ENCODE results near the gene SNX9.
"Not testable (repeated sequence)": the region's sequence is repeated elsewhere in the genome, so short reads cannot be mapped to it uniquely, and the experiment has no call there.

Gene SNX9

DNA sequence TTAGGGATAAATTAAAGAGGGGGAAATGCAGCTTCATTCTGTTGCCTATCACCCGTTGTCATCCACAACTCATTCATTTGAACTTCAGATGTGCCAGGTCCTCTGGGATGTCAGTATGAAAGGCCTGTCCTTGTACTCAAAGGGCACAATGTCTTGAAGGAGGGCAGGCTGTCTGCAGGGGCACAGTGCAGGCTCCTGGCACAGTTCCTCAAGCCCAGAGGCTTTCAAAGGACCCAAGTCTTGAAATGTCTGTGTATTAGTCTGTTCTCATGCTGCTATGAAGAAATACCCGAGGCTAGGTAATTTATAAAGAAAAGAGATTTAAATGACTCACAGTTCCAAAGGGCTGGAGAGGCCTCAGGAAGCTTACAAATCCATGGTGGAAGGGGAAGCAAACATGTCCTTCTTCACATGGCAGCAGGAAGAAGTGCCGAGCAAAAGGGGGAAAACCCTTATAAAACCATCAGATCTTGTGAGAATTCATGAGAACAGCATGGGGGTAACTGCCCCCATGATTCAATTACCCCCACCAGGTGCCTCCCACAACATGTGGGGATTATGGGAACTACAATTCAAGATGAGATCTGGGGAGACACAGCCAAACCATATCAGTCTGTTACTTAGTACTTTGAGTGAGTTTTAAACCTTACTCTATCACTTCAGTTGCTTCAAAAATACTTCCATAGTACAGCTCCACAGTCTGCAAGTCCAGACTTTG lies 9.4 kb downstream of the SNX9 start:
- DNase-seq = no peak

DNA sequence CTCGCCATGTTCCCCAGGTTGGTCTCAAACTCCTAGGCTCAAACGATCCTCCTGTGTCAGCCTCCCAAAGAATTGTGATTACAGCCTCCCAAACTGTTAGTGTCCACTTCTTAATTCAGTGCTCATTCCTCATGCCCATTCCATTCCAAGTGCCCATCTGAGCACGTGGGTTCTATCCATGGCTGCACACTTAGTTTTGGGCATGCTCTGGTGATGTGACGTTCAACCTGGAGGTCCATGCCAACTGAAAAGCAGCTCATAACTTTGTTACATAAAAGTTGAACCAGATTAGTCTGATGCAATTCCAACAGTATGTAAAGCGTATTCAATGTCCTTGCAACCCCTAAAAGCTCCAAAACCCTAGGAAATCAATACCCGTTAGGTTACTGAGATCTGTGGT lies 11.5 kb downstream of the SNX9 start:
- no peak for DNase-seq

DNA sequence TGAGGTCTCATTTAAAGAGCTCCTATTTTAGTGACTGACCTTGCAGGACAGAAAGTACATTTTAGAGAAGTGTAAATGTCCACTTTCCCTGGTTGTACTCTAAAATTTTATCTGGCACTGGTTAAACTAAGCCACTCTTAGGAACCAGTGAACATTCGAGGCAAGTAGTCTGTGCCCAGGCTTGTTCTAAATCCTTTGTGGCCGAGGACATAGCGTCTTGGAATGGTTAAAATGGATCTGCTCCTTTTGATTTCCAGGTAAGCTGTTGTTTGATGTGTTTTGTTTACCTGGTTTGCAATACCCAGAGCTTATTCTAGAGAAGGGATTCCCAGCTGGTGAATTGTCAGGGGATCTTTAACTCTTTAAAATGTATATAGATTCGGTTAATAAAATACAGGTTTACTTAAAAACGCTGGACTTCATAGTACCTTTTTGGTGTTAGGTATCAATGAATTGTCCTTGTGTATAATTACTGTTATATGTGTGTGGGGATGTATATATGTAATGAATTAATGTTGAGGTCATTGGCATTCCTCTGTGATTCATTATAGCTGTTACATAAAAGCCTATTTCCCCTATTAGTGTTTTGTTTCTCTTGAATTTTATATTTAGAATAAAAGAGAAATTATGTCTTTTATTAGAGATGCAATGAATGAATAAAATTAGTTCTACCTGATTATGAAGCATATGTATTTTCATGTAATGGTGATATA lies 15.8 kb downstream of the SNX9 start:
- no peak for DNase-seq

GRCh38 chr6:157839606-157840005 lies 16.6 kb downstream of the SNX9 start:
- DNase-seq = no peak

DNA sequence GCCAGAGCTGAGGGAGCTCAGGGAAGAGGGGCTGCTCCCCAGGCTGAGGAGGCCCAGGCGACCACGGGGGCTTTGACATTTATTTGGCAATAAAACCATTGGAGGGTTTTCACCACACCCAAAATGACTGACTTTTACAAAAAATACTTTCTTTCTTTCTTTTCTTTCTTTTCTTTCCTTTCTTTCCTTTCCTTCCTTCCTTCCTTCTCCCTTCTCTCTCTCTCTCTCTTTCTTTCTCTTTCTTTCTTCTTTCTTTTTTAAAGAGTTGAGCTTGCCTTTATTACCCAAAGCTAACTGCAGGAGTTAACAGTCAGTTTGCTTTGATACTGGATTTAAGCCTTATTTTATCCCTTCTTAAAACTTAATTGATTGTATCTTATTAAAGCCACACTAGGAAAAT lies 17.2 kb downstream of the SNX9 start:
- no peak for DNase-seq

DNA sequence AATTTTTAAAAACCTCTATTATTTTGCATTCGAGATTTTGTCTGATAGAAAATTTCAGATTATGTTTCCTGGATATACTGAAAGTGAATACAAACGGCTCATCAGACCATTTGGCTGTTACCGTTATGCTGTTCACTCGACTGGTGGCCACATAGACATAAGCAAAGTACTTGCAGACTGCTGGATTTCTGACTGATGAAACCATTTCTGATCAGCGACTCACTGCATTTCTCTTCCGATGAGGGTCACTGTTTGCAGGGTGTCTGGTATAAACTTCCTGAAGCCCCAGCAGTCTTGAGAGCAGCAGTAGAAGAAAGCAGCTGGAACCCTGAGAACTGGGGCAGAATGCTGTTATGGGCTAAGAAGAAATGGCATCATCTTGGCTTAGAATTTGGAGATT lies 17.7 kb downstream of the SNX9 start:
- no peak for DNase-seq

DNA sequence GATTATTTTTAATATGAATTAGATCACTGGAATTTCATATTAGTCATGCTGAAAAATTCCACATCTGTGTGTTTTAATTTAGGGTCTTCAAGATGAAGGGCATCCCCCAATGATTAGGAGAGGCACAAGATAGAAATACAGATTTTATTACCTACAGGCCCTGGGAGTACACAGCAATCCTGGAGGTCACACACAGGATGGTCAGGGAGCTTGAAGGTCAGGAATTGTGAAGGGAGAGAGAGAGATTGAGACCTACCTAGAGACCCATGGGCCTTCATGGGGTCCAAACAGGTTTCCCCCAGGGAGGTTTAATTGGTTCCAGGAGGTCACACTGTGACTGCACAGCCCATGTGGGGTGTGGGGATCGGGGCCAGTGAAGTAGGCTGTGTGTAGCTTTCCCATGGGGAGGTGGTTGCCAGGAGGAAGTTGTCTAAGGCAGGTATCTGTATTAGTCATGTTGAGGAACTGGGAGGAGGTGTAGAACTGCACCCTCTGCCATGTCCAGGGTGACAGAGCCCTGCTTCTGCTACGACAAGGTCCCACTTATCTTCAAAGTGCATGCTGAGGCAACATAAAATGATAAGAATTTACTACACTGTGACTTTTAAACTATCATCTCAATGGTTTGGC lies 18.3 kb downstream of the SNX9 start:
- DNase-seq = no peak

- DNase-seq = no peak
Observed at GRCh38 chr6:157842212-157842611, 19.2 kb downstream of the SNX9 start.

GRCh38 chr6:157844196-157844595 lies 21.1 kb downstream of the SNX9 start:
- not testable (repeated sequence) for DNase-seq

DNA sequence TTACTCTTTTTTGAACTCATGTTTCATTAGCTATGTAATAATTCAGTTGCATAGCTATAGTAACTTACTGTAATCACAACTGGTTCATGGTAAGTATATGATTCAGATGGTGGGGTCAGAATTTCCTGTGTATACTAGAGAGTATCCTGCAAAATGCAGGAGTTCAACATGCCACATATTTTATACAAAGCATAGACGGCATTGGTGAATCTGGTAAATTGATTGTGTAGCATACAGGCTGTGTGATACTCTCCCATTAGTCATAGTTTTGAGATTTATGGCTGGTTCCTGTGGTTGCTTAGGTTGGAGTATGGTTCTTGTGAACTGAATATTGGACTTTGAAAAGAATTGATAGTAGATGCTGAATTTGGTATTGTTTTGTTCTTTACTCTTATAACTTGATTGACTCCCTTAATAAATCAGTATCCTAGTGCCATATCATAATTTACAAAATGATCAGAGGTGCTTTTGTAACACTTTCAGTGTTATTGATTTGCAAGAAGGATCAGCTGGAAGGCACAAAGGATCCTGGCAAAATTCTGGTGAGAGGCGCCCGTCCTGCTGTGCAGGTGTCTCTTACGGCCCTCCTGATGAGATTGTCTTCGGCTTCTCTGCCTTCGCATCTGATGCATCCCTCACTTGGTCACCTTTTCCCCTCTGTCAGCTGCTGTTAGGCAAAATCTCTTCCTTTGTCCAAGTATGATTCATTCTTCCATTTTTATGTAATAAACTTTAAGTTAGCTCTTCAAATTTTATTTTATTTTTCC lies 22.6 kb downstream of the SNX9 start:
- no peak for DNase-seq

DNA sequence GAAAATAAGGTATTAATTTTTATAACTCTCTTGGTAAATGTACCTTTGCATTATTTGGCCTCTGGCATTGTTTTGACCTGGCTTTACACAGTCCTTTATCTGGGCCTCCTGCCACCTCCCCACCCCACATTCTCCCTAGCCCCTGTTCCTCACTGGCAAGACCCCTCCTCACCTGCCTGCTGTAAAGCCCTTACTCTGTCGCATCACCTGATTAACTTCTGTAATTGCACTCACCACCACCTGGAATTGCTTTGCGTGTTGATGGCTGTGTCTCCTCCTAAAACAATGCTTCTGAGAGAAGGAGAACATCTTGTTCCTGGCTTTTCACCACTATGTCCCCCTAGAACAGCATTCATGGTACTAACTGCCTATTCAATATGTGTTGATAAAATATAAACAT lies 24.8 kb downstream of the SNX9 start:
- no peak for DNase-seq

DNA sequence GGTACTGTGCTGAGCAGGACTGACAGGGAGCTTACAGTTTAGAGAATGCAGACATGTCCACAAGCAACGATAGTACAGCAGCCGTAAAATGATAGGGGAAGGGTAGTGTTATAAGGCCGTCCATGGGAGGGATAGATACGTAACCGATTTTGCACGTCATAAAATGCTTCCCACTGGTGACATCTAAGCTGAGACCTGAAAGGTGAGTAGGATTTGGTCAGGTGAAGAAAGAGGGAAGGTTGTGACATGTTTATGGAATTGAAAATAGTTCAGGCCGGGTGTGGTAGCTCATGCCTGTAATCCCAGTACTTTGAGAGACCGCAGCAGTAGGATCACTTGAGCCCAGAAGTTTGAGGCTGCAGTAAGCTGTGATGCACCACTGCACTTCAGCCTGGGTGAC lies 25.6 kb downstream of the SNX9 start:
- DNase-seq = no peak

- DNase-seq = no peak
Observed at GRCh38 chr6:157849288-157850017, 26.4 kb downstream of the SNX9 start.

DNA sequence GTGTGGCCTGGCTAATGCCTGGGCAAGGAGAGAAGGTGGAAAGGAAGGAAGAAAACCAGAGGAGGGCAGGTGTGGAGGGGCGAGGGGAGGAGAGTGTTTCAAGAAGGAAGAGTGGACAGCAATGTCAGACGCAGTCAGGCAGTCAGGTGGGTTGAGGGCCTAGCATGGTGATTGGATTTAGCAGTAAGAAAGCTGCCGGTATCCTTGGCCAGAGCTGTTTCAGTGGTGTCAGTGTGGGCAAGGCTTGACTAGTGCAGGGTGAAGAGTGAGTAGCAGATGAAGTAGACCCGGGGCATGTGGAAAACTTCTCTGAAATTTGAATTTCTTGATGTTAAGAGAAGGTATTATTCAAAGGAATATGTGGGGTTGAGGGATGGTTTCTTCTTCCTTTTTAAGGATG lies 27.0 kb downstream of the SNX9 start:
- DNase-seq = no peak

DNA sequence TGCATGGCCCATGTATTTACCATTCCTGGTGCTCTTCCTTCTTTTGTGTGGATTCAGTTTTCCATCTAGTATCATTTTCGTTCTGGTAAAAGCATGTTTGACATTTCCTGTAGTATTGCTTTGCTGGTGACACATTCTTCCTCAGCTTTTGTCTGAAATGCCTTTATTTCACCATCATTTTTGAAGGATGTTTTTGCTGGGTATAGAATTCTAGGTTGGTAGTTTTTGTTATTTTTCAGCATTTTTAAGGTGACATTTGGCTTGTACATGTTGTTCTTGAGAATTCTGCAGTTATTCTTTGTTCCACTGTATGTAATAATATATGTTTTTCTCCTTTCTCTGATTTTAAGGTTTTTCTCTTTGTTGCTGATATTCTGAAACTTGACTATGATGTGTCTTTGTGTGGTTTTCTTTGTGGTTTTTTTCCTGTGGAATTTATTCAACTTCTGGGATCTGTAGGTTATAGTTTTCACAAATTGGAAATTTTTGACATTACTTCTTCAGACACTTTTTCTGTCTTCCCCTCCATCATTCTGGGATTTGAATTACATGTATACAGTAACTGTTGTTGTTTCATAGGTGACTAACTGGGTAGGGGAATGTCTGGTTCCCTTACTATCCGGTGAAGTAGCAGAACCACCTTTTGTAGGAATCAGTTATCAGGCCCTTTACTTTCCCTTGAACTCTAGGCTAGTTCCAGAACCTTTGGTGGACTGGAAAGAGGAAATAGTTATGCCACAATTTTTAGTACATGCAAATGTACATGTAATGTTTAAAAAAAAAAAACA lies 30.2 kb downstream of the SNX9 start:
- DNase-seq = no peak

- no peak for DNase-seq
Observed at GRCh38 chr6:157853902-157854502, 31.0 kb downstream of the SNX9 start.

GRCh38 chr6:157855325-157855724 lies 32.3 kb downstream of the SNX9 start:
- no peak for DNase-seq

DNA sequence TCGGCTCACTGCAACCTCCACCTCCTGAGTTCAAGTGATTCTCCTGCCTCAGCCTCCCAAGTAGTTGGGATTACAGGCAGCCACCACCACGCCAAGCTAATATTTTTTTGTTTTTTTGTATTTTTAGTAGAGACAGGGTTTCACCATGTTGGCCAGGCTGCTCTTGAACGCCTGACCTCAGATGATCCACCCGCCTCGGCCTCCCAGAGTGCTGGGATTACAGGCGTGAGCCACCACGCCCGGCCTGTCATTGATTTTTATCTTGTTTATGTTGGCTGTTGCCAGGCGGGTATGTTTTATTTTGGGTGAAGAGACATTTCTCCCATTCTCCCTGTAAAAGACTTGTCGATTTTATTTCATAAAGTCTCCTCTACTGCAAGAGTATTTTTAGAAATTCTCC lies 32.8 kb downstream of the SNX9 start:
- DNase-seq = not testable (repeated sequence)

DNA sequence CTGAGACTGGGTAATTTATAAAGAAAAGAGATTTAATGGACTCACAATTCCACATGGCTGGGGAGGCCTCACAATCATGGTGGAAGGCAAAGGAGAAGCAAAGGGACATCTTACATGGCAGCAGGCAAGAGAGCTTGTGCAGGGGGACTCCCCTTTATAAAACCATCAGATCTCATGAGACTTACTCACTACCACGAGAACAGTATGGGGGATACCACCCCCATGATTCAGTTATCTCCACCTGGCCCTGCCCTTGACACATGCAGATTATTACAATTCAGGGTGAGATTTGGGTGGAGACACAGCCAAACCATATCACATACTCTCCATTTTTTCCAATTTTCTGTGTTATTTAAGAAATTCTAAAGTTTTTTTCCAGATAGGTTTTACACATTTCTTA lies 35.6 kb downstream of the SNX9 start:
- DNase-seq = not testable (repeated sequence)

GRCh38 chr6:157859775-157860504 lies 36.9 kb downstream of the SNX9 start:
- DNase-seq = no peak

DNA sequence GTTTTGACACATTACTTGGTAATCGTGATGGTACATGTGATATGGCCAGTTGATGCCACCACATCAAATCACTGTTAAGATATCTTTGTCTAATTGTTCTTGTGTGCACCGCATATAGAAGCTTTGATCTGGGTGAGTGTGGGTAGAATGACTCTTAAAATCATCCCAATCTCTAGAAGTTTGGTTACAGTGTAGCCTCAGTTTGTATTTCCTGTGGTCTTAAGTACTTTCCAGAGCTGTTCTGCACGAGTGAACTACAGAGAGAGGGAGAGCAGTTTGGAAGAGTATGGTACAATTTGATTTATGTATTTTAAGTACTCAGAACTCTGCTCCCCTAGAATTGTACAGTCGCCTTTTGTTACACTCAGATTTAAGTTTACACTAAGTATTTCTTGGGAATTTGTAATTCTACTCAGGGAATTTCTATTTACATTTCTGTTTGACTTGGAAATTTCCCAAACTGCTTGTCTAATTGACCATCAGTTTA lies 37.5 kb downstream of the SNX9 start:
- DNase-seq = no peak
